ENCODE results near the gene TRABD.

Gene TRABD

GRCh38 chr22:50206599-50206998 is 20.9 kb downstream of the TRABD start:
- Histone ChIP-seq H3K4me3 (ENCODE audit: low read length, poor library complexity, severe bottlenecking) (no peak overlapping the region), H3F3A (ENCODE audit: low read depth) (no peaks in the 10 kb centered on the region), H3K4me1 (ENCODE audit: insufficient read depth, low read length, poor library complexity, severe bottlenecking) (peaks cover 27% of the 10 kb centered on the region), H3K36me3 (ENCODE audit: insufficient read depth, low read length) (peaks cover 9% of the 10 kb centered on the region; the same call in 1 of the 2 replicates), H4K20me1 (ENCODE audit: insufficient read depth, low read length, poor library complexity, severe bottlenecking) (peaks cover 16% of the 10 kb centered on the region), H3K79me2 (ENCODE audit: insufficient read depth, low read length) (peaks cover 18% of the 10 kb centered on the region), H2AFZ (ENCODE audit: low read length) (no peak overlapping the region), H3K9me3 (ENCODE audit: insufficient read depth, low read depth, low read length) (no peaks in the 10 kb centered on the region), H3K4me2 (ENCODE audit: low read depth, low read length, poor library complexity, severe bottlenecking) (peak overlapping the region; percentile 27), H3K27me3 (ENCODE audit: insufficient read depth, low read length, poor library complexity, severe bottlenecking) (no peaks in the 10 kb centered on the region), H3K9me2 (replicated peaks; ENCODE audit: low read depth, low read length) (no peaks in the 10 kb centered on the region), H3K9ac (ENCODE audit: low read depth, low read length, poor library complexity, severe bottlenecking) (no peak overlapping the region)
- TF ChIP-seq, protein P1, sequence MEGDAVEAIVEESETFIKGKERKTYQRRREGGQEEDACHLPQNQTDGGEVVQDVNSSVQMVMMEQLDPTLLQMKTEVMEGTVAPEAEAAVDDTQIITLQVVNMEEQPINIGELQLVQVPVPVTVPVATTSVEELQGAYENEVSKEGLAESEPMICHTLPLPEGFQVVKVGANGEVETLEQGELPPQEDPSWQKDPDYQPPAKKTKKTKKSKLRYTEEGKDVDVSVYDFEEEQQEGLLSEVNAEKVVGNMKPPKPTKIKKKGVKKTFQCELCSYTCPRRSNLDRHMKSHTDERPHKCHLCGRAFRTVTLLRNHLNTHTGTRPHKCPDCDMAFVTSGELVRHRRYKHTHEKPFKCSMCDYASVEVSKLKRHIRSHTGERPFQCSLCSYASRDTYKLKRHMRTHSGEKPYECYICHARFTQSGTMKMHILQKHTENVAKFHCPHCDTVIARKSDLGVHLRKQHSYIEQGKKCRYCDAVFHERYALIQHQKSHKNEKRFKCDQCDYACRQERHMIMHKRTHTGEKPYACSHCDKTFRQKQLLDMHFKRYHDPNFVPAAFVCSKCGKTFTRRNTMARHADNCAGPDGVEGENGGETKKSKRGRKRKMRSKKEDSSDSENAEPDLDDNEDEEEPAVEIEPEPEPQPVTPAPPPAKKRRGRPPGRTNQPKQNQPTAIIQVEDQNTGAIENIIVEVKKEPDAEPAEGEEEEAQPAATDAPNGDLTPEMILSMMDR (conservative IDR thresholded peaks at IDR 0.05; ENCODE audit: low read length): peak; percentile 70
- TF ChIP-seq EZH2phosphoT487 (IDR thresholded peaks at IDR 0.05; ENCODE audit: borderline replicate concordance): no peak

GRCh38 chr22:50207383-50208140 is 21.8 kb downstream of the TRABD start:
- H4K20me1 ChIP-seq (ENCODE audit: insufficient read depth, low read length, poor library complexity, severe bottlenecking): peaks cover 6% of the 10 kb centered on the region
- peak overlapping the region; percentile 6 for H3K9ac ChIP-seq (ENCODE audit: low read depth, low read length, poor library complexity, severe bottlenecking)
- no peak for TF ChIP-seq EZH2phosphoT487 (IDR thresholded peaks at IDR 0.05; ENCODE audit: borderline replicate concordance)
- TF ChIP-seq, protein P1 (conservative IDR thresholded peaks at IDR 0.05; ENCODE audit: low read length): no peak
- peaks cover 10% of the 10 kb centered on the region; the same call in 1 of the 2 replicates for H3K36me3 ChIP-seq (ENCODE audit: insufficient read depth, low read length)
- H2AFZ ChIP-seq (ENCODE audit: low read length): no peak overlapping the region
- no peaks in the 10 kb centered on the region for H3K27me3 ChIP-seq (ENCODE audit: insufficient read depth, low read length, poor library complexity, severe bottlenecking)
- H3K4me3 ChIP-seq (ENCODE audit: low read length, poor library complexity, severe bottlenecking): no peak overlapping the region
- no peaks in the 10 kb centered on the region for H3F3A ChIP-seq (ENCODE audit: low read depth)
- H3K4me2 ChIP-seq (ENCODE audit: low read depth, low read length, poor library complexity, severe bottlenecking): peak overlapping the region; percentile 27
- no peaks in the 10 kb centered on the region for H3K9me2 ChIP-seq (replicated peaks; ENCODE audit: low read depth, low read length)
- H3K79me2 ChIP-seq (ENCODE audit: insufficient read depth, low read length): peaks cover 8% of the 10 kb centered on the region
- H3K9me3 ChIP-seq (ENCODE audit: insufficient read depth, low read depth, low read length): no peaks in the 10 kb centered on the region
- peaks cover 18% of the 10 kb centered on the region for H3K4me1 ChIP-seq (ENCODE audit: insufficient read depth, low read length, poor library complexity, severe bottlenecking)

GRCh38 chr22:50208430-50208938 is 22.8 kb downstream of the TRABD start:
- Histone ChIP-seq H3K4me1 (ENCODE audit: insufficient read depth, low read length, poor library complexity, severe bottlenecking) (peaks cover 18% of the 10 kb centered on the region), H3K36me3 (ENCODE audit: insufficient read depth, low read length) (peaks cover 14% of the 10 kb centered on the region; the same call in 1 of the 2 replicates), H3K79me2 (ENCODE audit: insufficient read depth, low read length) (no peaks in the 10 kb centered on the region), H3K9ac (ENCODE audit: low read depth, low read length, poor library complexity, severe bottlenecking) (no peak overlapping the region), H3K9me2 (replicated peaks; ENCODE audit: low read depth, low read length) (no peaks in the 10 kb centered on the region), H2AFZ (ENCODE audit: low read length) (no peak overlapping the region), H3K9me3 (ENCODE audit: insufficient read depth, low read depth, low read length) (no peaks in the 10 kb centered on the region), H3K4me2 (ENCODE audit: low read depth, low read length, poor library complexity, severe bottlenecking) (no peak overlapping the region), H4K20me1 (ENCODE audit: insufficient read depth, low read length, poor library complexity, severe bottlenecking) (peaks cover 3% of the 10 kb centered on the region), H3K27me3 (ENCODE audit: insufficient read depth, low read length, poor library complexity, severe bottlenecking) (no peaks in the 10 kb centered on the region), H3F3A (ENCODE audit: low read depth) (no peaks in the 10 kb centered on the region), H3K4me3 (ENCODE audit: low read length, poor library complexity, severe bottlenecking) (no peak overlapping the region)
- TF ChIP-seq EZH2phosphoT487 (IDR thresholded peaks at IDR 0.05; ENCODE audit: borderline replicate concordance): no peak
- TF ChIP-seq, protein P1 (conservative IDR thresholded peaks at IDR 0.05; ENCODE audit: low read length): no peak

Measured in Loucy (cell line).